ENCODE measurements around the gene SUMO3.

GRCh38 chr21:44791993-44792392 is 25.9 kb downstream of the SUMO3 start:
- TF ChIP-seq CTCF (IDR thresholded peaks at IDR 0.05; ENCODE audit: low read depth, low read length) = no peak
- no peak for TF ChIP-seq EZH2phosphoT487 (IDR thresholded peaks at IDR 0.05; ENCODE audit: low read depth)

Measured in OCI-LY3 (cell line).